Muscle of leg (tissue), 9 donors: ENCODE measurements around the gene GNB4. TPM values are rescaled to one million over a fixed set of nuclear protein-coding genes. Genes with fewer than 3 reads are reported as not detected.

Source experiments
- polyA plus RNA-seq, 8 donors: library from polyadenylated mRNA; unstranded; fragments of 120-200 nt; gene quantifications; one replicate each; pipeline versions ENCODE4 v1.2.1 to v1.2.3, GENCODE V29; 2013; ENCODE audit warnings: inconsistent platforms in 1 of 8, low replicate concordance in 1 of 8; ENCODE audit not compliant: insufficient read length in 8 of 8, insufficient read depth in 1 of 8
- total RNA-seq: library from RNA; stranded (reverse); fragments of 120-200 nt; gene quantifications from one replicate; pipeline ENCODE4 v1.2.4, GENCODE V29; 2013

Gene GNB4
- total and polyA plus RNA-seq, 9 donors, result 21.0 to 48.0 (median 35.4) TPM

Other genes with a start within 250 kb of the GNB4 start
- 2.1 TPM for gene KCNMB3, start 200.4 kb downstream of the GNB4 start, total RNA-seq
- gene KCNMB3, start 200.4 kb downstream of the GNB4 start, polyA plus RNA-seq, result 1 to 10 TPM; 1.7 to 4.9 (median 4.2) TPM
- 47.6 TPM for gene ZNF639, start 128.4 kb downstream of the GNB4 start, total RNA-seq
- 10 to 100 TPM; 32.1 to 41.6 (median 36.8) TPM for gene ZNF639, start 128.4 kb downstream of the GNB4 start, polyA plus RNA-seq
- 49.9 TPM for gene MFN1, start 103.8 kb downstream of the GNB4 start, total RNA-seq
- gene MFN1, start 103.8 kb downstream of the GNB4 start, polyA plus RNA-seq, result 10 to 100 TPM; 32.4 to 51.8 (median 38.8) TPM
- 33.6 TPM for gene ACTL6A, start 111.5 kb upstream of the GNB4 start, total RNA-seq
- gene ACTL6A, start 111.5 kb upstream of the GNB4 start, polyA plus RNA-seq, result 10 to 100 TPM; 38.5 to 57.6 (median 44.5) TPM
- gene MRPL47, start 153.2 kb upstream of the GNB4 start, total RNA-seq, result 38.7 TPM
- gene MRPL47, start 153.2 kb upstream of the GNB4 start, polyA plus RNA-seq, result 10 to 100 TPM; 40.0 to 47.0 (median 42.7) TPM
- 197 TPM for gene NDUFB5, start 153.3 kb upstream of the GNB4 start, total RNA-seq
- gene NDUFB5, start 153.3 kb upstream of the GNB4 start, polyA plus RNA-seq, result 100 to 1,000 TPM; 149 to 219 (median 177) TPM
- 32.3 TPM for gene USP13, start 201.6 kb upstream of the GNB4 start, total RNA-seq
- 10 to 100 TPM; 23.9 to 48.7 (median 39.8) TPM for gene USP13, start 201.6 kb upstream of the GNB4 start, polyA plus RNA-seq